ENCODE measurements around the gene TANGO2. TPM values are rescaled to one million over a fixed set of nuclear protein-coding genes. Genes with fewer than 3 reads are reported as not detected.

TANGO2 gene
- total RNA-seq, 1 donor from 2014 or later, result 24.9 TPM

DNA sequence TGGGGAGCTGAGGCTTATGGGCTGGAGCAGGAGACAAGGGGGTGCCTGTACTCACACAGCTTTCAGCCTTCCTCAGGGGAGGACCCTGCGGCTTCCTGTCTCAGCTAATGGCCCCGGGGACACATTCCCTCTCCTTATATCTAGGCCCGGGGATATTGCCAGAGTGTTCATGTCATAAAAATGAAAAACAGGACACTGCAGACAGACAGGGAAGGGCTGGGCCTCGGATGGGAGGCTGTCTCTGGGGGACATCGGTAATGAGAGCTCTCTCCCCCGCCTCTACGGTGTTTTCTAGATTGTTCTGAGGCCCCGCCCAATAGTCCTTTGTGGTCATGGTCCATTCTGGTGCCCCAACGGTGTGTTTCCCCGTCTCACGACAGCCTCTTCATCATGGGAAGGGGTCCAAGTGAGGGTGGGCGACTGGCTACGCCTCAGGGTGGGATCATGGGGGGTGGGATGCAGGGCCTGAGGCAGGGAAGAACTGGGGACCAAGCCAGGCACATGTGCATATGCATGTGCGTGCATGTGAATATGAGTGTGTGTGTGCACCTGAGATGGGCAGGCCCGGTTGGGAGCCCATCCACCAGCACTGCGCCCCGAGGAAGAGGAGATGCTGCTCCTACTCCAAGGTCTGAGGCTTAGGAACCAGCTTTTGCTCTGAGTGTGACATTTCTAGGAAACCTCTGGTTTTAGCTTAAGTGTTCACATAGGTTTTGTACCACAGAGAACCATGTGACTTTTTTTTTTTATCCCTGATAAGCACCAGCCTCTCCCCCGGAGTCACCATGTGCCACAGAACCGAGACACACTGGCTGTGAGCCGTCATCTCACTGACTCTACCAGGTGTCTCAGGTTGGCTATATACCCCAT lies 9.6 kb upstream of the TANGO2 start:
- no peak overlapping the region for H3K27ac Mint-ChIP-seq (ENCODE audit: unreplicated experiment)
- no peak overlapping the region for H3K4me3 Mint-ChIP-seq (ENCODE audit: unreplicated experiment)
- H3K9me3 Mint-ChIP-seq (ENCODE audit: unreplicated experiment), result no peaks in the 10 kb centered on the region
- no peaks in the 10 kb centered on the region for H3K36me3 Mint-ChIP-seq (ENCODE audit: unreplicated experiment)
- peaks cover 12% of the 10 kb centered on the region for H3K4me1 Mint-ChIP-seq (ENCODE audit: unreplicated experiment)
- TF ChIP-seq, protein P1, sequence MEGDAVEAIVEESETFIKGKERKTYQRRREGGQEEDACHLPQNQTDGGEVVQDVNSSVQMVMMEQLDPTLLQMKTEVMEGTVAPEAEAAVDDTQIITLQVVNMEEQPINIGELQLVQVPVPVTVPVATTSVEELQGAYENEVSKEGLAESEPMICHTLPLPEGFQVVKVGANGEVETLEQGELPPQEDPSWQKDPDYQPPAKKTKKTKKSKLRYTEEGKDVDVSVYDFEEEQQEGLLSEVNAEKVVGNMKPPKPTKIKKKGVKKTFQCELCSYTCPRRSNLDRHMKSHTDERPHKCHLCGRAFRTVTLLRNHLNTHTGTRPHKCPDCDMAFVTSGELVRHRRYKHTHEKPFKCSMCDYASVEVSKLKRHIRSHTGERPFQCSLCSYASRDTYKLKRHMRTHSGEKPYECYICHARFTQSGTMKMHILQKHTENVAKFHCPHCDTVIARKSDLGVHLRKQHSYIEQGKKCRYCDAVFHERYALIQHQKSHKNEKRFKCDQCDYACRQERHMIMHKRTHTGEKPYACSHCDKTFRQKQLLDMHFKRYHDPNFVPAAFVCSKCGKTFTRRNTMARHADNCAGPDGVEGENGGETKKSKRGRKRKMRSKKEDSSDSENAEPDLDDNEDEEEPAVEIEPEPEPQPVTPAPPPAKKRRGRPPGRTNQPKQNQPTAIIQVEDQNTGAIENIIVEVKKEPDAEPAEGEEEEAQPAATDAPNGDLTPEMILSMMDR (IDR thresholded peaks at IDR 0.05), result no peak
- H3K27me3 Mint-ChIP-seq (ENCODE audit: unreplicated experiment), result peaks cover 6% of the 10 kb centered on the region
- no peak for DNase-seq (ENCODE audit: extremely low spot score, unreplicated experiment)

DNA sequence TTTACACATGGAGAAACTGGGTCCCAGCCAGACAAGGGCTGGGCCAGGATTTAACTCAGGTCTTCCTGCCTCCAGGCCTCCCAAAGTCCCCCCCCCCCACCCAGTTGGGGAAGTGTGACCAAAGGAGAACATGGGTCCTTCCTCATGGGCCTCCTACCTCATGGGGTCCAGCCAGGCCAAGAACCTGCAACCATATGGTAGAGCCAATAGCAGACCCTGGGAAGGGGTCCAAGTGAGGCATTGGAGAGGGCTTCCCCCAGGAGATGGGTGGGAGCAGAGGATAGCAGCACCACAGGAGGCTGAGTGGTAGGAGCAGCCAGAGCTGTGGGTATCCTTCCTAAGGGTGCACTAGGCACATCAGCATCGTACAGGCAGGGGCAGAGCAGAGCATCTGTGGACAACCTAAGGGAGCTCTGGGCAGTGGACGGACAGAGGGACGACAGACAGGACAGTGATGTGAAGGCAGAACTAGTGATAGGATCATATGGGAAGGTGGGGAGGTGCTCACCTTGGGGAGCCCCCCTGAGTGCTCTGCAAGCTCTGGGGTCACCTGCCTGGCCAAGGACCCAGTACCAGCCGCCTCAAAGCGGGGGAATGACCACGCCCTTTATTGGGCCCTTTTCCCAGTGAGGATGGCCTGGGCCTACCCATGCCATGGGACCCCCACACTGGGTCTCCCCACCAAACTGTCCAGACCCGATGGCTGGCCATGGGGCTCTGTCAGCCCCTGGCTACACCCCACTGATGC lies 8.7 kb upstream of the TANGO2 start:
- no peaks in the 10 kb centered on the region for H3K9me3 Mint-ChIP-seq (ENCODE audit: unreplicated experiment)
- peaks cover 14% of the 10 kb centered on the region for H3K4me1 Mint-ChIP-seq (ENCODE audit: unreplicated experiment)
- H3K36me3 Mint-ChIP-seq (ENCODE audit: unreplicated experiment), result no peaks in the 10 kb centered on the region
- no peak overlapping the region for H3K4me3 Mint-ChIP-seq (ENCODE audit: unreplicated experiment)
- TF ChIP-seq, protein P1 (IDR thresholded peaks at IDR 0.05), result no peak
- H3K27ac Mint-ChIP-seq (ENCODE audit: unreplicated experiment), result no peak overlapping the region
- DNase-seq (ENCODE audit: extremely low spot score, unreplicated experiment), result no peak
- H3K27me3 Mint-ChIP-seq (ENCODE audit: unreplicated experiment), result peaks cover 8% of the 10 kb centered on the region

DNA sequence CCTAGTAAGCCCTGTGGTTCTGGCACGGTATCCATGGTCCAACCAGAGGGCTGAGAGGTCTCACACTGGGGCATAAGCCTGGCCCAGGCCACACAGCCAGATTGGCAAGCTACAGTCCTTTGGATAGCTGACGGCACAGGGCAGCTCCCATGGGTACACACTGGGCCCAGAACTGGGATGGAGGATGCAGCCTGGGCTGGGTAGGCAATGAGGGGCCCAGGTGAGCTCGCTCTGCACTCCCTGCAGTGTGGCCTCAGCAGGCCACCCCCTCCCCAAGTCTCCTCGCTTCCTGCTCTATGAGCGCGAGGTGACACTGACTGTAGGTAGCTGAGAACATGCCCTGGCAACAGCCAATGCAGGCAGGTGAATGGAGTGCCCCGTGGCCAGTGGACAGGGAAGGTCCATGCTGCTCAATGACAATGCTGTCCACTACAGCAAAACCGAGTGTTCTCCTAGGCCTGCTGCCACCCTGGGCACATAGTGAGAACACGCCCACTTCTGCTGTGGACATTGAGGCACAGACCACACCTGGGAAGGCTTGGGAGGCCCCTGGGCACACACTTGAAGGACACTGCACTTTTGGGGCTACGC lies 8.1 kb upstream of the TANGO2 start:
- no peak overlapping the region for H3K27ac Mint-ChIP-seq (ENCODE audit: unreplicated experiment)
- H3K4me1 Mint-ChIP-seq (ENCODE audit: unreplicated experiment), result peaks cover 12% of the 10 kb centered on the region

DNA sequence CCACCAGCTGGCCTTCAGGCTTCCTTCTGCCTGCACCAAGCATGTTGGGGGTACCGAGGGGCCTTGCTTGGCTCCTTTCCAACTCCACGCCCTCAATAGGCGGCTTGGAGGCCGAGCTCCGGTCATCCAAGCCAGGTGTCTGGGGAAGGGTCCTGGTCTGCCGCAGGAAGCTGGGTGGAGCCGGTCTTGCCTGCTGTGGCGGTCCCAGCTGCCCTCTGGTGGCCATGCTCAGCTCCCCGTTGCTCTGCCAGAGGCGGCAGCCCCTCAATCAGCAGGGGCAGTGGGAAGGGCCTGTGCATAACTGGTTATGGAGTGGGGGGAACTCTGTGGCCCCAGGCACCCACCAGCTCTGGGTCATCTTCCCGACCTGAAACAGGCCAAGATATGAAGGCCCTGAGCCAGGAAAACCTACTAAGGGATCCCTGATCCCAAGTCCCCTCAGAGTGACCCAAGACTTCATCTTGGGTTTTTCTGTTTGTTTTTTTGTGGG lies 7.5 kb upstream of the TANGO2 start:
- H3K27ac Mint-ChIP-seq (ENCODE audit: unreplicated experiment), result no peak overlapping the region
- no peaks in the 10 kb centered on the region for H3K9me3 Mint-ChIP-seq (ENCODE audit: unreplicated experiment)
- H3K36me3 Mint-ChIP-seq (ENCODE audit: unreplicated experiment), result no peaks in the 10 kb centered on the region
- TF ChIP-seq, protein P1 (IDR thresholded peaks at IDR 0.05), result peak; percentile 92
- peaks cover 17% of the 10 kb centered on the region for H3K27me3 Mint-ChIP-seq (ENCODE audit: unreplicated experiment)
- peaks cover 7% of the 10 kb centered on the region for H3K4me1 Mint-ChIP-seq (ENCODE audit: unreplicated experiment)
- no peak for DNase-seq (ENCODE audit: extremely low spot score, unreplicated experiment)
- no peak overlapping the region for H3K4me3 Mint-ChIP-seq (ENCODE audit: unreplicated experiment)

More for the DNA sequence above, 8.1 kb upstream of the TANGO2 start:
- Mint-ChIP-seq H3K9me3 (ENCODE audit: unreplicated experiment) (no peaks in the 10 kb centered on the region), H3K4me3 (ENCODE audit: unreplicated experiment) (no peak overlapping the region), H3K27me3 (ENCODE audit: unreplicated experiment) (peaks cover 15% of the 10 kb centered on the region), H3K36me3 (ENCODE audit: unreplicated experiment) (no peaks in the 10 kb centered on the region)
- no peak for DNase-seq (ENCODE audit: extremely low spot score, unreplicated experiment)
- TF ChIP-seq, protein P1 (IDR thresholded peaks at IDR 0.05), result no peak
